ENCODE data around the gene SLC16A5.

- no peak for TF ChIP-seq CTCF (IDR thresholded peaks at IDR 0.05; ENCODE audit: insufficient read depth, low read depth, low read length)
- no peak for TF ChIP-seq EZH2 (IDR thresholded peaks at IDR 0.05; ENCODE audit: insufficient read depth, low read length)
Measured at GRCh38 chr17:75116737-75117136, 29.0 kb downstream of the SLC16A5 start.

Data from astrocyte (in vitro differentiated cells and primary cell).